IPS-18c (cell line): ENCODE measurements around the gene BANF1.
"Not testable (repeated sequence)": the region's sequence is repeated elsewhere in the genome, so short reads cannot be mapped to it uniquely, and the experiment has no call there.

ENCODE experiments used
- H3K4me3 ChIP-seq: 2 replicates; pipeline ENCODE4 v1.7.0; 2013; ENCODE audit warnings: low read depth, mild to moderate bottlenecking, low read length, moderate library complexity; ENCODE audit not compliant: insufficient read depth
- H3K9me3 ChIP-seq: one replicate; pipeline ENCODE4 v1.6.1; 2013; ENCODE audit warnings: mild to moderate bottlenecking, low read length, moderate library complexity; ENCODE audit not compliant: control insufficient read depth, insufficient read depth

BANF1 gene

DNA sequence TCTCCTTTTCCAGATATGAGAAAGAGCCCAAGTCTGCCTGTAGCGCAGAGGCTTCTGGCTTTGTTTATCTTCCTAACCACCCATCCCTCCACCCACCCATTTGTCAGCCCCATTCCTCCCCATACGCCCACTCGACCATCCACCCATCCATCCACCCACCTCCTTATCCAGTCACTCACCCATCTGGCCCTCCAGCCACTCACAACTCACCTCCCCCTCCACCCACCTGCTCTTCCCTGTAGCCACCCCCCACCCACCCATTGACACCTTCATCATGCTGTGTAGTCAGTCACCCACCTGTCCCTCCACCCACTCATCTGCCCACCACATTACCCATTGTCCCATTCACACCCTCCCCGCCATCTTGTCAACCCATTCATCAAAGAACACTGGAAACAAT lies 15.0 kb downstream of the BANF1 start:
- H3K4me3 ChIP-seq = no peak overlapping the region
- no peaks in the 10 kb centered on the region for H3K9me3 ChIP-seq

DNA sequence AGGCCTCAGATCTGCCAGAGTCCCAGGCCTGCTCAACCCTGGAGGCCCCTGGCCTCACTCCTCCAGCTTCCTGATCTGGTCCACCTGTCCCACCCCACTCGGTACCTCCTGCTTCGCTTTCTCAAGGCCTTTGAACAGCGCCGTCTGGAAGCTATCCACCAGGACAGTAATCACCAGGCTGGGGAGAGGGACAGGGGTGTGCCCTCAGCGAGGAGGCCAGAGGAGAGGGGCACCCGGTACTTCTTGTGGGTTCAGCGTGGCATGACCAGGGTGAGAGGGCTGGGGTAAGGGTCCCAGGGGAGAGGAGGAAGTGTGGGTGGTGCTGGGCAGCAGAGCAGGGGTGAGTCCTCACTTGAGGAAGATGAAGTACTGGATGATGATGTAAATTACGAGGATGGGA lies 17.9 kb downstream of the BANF1 start:
- Histone ChIP-seq H3K4me3 (no peak overlapping the region), H3K9me3 (no peaks in the 10 kb centered on the region)

DNA sequence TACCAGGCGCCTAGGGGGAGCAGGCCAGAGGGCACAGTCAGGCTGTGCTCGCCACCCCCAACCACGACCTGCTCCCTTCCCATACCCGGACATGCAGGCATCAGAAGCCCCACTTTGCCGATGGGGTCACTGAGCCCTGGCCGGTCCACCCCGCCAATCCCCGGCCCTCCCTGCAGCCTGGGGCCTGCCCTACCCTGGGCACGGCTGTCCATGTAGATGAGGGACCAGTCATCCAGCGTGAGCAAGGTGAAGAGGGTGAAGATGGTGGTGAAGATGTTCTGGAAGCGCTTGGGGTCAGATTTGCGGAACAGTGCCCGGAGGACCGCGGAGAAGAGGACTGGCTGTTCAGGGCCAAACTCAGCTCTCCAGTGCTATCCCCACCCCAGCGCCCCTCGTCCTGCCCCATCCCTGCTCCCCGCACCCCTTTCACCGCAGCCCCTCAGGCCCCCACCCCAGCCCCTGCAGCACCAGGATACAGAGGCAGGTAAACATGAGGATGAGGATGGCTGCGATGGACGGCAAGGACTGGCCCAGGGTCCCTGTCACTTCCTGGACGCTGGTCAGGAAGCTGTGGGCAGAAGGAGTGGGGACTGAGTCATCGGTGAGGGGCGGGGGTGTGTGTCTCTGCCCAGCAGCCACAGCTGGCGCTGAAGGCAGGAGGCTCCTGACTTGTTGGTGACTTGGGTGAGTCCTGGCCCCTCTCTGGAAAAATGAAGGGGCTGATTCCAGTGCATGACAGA lies 18.5 kb downstream of the BANF1 start:
- no peaks in the 10 kb centered on the region for H3K9me3 ChIP-seq
- H3K4me3 ChIP-seq = no peak overlapping the region

DNA sequence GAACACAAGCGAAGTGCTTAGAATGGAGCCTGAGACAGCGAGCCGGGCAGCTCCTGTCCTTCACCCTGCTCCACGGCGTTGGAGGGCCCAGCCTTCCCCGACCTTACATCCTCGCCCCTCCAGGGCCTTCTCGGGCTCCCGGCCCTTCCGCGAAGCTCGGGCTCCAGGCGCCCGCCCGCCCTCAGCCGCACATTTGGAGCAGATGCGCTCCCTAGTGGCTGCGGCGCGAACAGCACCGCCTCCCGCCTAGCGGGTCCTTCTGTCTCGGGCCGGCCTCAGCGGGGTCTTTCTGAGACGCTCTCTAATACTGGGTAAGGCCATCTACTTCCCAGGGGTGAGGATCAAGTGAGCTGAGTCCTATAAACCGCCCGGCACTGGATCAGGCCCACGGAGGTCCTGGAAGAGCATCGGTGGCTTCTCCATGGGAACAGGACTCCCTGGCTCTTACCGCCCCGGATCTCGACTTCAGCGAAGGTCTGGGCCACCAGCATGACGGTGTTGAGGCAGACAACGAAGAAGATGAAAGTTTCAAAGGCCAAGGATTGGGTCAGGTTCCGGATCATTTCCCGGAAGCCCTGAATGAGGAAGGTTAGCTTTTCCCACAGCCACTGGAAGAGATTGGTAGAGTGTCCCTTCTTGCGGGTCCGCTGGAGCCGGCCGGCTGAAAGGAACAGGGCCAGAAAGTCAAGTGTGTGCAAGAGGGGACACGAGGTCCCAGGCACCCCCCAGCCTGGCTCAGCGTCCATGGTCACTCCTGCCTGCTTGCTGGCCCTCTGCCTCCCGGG lies 20.3 kb downstream of the BANF1 start:
- Histone ChIP-seq H3K9me3 (no peaks in the 10 kb centered on the region), H3K4me3 (no peak overlapping the region)

GRCh38 chr11:66023186-66023440 lies 20.8 kb downstream of the BANF1 start:
- not testable (repeated sequence) for H3K9me3 ChIP-seq

GRCh38 chr11:66026017-66026529 lies 23.8 kb downstream of the BANF1 start, which contains the start of gene CATSPER1:
CATSPER1 (minus strand) TSS chr11:66026479; CDS start chr11:66026379, 100 bp downstream.
- H3K9me3 ChIP-seq = no peaks in the 10 kb centered on the region
- H3K4me3 ChIP-seq = no peak within 1 kb of the TSS

More at GRCh38 chr11:66023186-66023440, 20.8 kb downstream of the BANF1 start:
- H3K4me3 ChIP-seq = not testable (repeated sequence)

GRCh38 chr11:66032957-66033735 lies 30.8 kb downstream of the BANF1 start:
- no peaks in the 10 kb centered on the region for H3K9me3 ChIP-seq
- H3K4me3 ChIP-seq = no peak overlapping the region

DNA sequence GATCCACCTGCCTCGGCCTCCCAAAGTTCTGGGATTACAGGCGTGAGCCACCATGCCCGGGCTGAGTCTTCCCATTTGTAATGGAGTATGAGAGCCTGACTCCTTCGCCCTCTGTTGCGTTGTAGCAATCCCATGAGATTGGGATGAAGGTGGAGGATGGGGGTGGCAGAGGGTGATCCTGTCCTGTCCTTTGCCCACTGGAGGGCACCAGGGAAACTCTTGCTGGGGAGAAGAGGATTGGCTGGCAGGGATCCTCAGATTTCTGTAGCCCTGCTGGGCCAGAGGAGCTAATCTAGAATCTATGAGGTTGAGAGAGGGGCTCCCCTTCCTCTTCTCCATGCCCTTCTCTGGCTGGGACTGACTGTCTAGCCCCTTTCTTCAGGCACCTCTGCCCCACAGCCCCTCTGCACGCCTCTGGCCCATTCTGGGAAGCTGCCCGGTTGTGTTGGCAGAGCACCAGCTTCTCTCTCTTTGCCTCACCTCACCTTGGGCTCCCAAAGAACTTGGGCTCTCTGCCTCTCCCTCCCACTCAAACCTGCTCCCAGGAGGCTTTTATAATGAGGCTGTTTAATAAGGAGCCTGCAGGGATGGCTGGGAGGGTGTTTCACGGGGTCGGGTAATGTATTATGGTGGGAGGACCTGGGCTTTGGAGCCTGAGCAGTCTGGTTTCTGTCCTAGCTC lies 33.5 kb downstream of the BANF1 start:
- Histone ChIP-seq H3K9me3 (no peaks in the 10 kb centered on the region), H3K4me3 (no peak overlapping the region)

DNA sequence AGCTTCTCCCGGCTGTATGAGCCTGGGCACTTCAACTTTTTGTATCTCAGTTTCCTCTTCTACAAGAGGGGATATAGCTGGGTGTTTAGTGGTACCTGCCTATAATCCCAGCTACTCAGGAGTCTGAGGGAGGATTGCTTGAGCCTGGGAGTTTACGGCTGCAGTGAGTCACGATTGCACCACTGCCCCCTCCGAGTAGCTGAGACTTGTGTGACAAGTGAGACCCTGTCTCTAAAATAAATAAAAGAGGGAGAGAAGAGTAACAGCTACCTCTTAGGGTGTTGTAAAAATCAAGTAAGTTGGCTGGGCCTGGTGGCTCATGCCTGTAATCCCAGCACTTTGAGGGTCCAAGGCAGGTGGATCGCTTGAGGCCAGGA lies 34.0 kb downstream of the BANF1 start:
- H3K4me3 ChIP-seq = no peak overlapping the region
- H3K9me3 ChIP-seq = no peaks in the 10 kb centered on the region

GRCh38 chr11:66037327-66037726 lies 35.0 kb downstream of the BANF1 start:
- H3K9me3 ChIP-seq = no peaks in the 10 kb centered on the region

GRCh38 chr11:66039765-66040164 lies 37.5 kb downstream of the BANF1 start:
- no peak overlapping the region for H3K4me3 ChIP-seq
- peaks cover 3% of the 10 kb centered on the region for H3K9me3 ChIP-seq

More at GRCh38 chr11:66037327-66037726, 35.0 kb downstream of the BANF1 start:
- no peak overlapping the region for H3K4me3 ChIP-seq

- Histone ChIP-seq H3K9me3 (peaks cover 3% of the 10 kb centered on the region), H3K4me3 (no peak overlapping the region)
Measured at GRCh38 chr11:66042227-66042995, 40.1 kb downstream of the BANF1 start.

- Histone ChIP-seq H3K9me3 (peaks cover 3% of the 10 kb centered on the region), H3K4me3 (no peak overlapping the region)
Measured at GRCh38 chr11:66042996-66043906, 40.9 kb downstream of the BANF1 start.

- H3K4me3 ChIP-seq = no peak overlapping the region; the same call in 1 of the 2 replicates
- peaks cover 3% of the 10 kb centered on the region for H3K9me3 ChIP-seq
Measured at GRCh38 chr11:66044757-66045156, 42.5 kb downstream of the BANF1 start.

- H3K9me3 ChIP-seq = peaks cover 3% of the 10 kb centered on the region
- H3K4me3 ChIP-seq = no peak overlapping the region; the same call in 1 of the 2 replicates
Measured at GRCh38 chr11:66045177-66045639, 42.9 kb downstream of the BANF1 start.
